C4-2B (cell line): ENCODE measurements around the gene LUC7L3.

Experiments
- H3K27ac ChIP-seq: fragments of 450-650 bp; 2 replicates; pipeline ENCODE4 v1.5.1; 2017
- ZFX ChIP-seq: fragments of 450-650 bp; IDR thresholded peaks from 2 replicates; pipeline ENCODE4 v1.6.1; 2017
- TF ChIP-seq, protein P1 (sequence below): fragments of 450-650 bp; conservative IDR thresholded peaks from 2 replicates; pipeline ENCODE4 v1.5.1; 2017; ENCODE audit warnings: mild to moderate bottlenecking

Gene LUC7L3

DNA sequence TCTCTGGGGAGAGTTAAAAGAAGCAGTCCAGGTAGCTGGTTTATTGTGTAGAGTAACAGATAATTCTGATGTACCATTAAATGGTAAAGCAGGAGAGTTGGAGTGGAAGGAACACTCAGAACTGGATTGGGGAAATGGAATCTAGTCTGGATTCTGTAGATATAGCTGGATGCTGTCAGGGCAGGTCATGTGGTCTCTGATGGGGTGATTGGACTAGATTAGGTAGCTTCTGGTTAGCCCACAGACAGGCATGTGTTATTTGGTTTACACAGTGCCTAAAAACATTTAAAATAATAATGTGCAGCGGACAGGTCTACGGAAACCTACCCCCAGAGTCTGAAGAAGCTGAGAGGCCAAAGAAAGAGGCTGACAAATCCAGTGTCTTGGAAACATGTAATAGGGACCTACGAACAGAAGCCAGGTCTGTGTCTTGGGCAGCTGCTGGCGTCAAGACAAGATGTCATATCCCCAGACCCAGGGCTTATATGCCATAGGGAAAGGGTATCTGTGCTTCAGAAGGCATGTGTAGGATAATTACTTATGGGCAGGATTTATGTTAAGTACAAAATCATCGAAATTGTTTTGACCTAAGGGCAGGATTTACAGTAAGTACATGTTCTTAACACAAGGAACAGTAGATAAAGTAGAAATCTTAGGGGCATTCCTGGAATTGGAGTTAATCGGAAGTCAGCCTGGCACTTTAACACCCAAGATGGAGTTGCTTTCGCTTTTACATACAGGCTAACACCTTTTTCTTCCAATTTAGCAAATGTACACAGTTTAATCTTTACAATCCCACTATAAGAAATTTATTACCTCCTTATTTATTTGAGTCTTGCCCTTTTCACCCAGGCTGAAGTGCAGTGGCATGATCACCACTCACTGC lies 12.4 kb downstream of the LUC7L3 start:
- no peak overlapping the region for H3K27ac ChIP-seq
- TF ChIP-seq, protein P1, sequence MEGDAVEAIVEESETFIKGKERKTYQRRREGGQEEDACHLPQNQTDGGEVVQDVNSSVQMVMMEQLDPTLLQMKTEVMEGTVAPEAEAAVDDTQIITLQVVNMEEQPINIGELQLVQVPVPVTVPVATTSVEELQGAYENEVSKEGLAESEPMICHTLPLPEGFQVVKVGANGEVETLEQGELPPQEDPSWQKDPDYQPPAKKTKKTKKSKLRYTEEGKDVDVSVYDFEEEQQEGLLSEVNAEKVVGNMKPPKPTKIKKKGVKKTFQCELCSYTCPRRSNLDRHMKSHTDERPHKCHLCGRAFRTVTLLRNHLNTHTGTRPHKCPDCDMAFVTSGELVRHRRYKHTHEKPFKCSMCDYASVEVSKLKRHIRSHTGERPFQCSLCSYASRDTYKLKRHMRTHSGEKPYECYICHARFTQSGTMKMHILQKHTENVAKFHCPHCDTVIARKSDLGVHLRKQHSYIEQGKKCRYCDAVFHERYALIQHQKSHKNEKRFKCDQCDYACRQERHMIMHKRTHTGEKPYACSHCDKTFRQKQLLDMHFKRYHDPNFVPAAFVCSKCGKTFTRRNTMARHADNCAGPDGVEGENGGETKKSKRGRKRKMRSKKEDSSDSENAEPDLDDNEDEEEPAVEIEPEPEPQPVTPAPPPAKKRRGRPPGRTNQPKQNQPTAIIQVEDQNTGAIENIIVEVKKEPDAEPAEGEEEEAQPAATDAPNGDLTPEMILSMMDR: no peak
- no peak for TF ChIP-seq ZFX

DNA sequence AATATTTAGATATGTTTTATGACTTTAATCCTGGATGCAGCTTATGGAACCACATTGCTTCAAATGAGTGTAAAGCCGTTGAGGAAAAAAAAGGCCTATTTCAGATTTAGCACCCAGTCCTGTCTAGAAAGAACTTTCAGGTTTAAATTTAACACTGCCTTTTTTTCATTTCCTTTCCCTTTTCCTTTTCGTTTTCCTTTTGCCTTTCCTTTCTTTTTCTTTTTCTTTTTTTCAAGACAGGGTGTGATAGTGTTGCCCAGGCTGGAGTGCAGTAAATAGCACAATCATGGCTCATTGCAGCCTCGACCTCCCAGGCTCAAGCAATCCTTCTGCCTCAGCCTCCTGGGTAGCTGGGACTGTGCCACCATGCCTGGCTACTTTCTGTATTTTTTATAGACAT lies 15.9 kb downstream of the LUC7L3 start:
- TF ChIP-seq ZFX: no peak
- TF ChIP-seq, protein P1: no peak
- H3K27ac ChIP-seq: no peak overlapping the region

- H3K27ac ChIP-seq: no peak overlapping the region
- TF ChIP-seq, protein P1: no peak
- TF ChIP-seq ZFX: no peak
Measured at GRCh38 chr17:50737118-50737698, 17.8 kb downstream of the LUC7L3 start.

DNA sequence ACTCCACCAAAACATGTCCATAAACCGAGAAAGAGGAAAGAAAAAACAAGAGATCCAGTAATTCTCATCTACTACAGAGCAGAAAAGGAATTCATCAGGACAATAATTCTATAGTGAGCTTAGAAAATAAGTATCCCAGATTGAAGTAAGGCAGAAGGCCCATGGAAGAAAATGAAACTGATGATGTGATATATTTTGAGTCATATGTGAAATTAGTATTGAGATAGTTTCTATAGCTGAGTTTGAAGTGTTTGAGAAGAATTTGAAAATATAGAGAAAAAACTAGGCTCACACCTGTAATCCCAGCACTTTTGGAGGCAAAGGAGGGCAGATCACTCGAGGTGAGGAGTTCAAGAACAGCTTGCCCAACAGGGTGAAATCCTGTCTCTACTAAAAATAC lies 19.7 kb downstream of the LUC7L3 start:
- TF ChIP-seq, protein P1: no peak
- no peak for TF ChIP-seq ZFX
- no peak overlapping the region for H3K27ac ChIP-seq

GRCh38 chr17:50745631-50746030 lies 26.2 kb downstream of the LUC7L3 start:
- TF ChIP-seq, protein P1: no peak
- TF ChIP-seq ZFX: no peak
- H3K27ac ChIP-seq: no peak overlapping the region

DNA sequence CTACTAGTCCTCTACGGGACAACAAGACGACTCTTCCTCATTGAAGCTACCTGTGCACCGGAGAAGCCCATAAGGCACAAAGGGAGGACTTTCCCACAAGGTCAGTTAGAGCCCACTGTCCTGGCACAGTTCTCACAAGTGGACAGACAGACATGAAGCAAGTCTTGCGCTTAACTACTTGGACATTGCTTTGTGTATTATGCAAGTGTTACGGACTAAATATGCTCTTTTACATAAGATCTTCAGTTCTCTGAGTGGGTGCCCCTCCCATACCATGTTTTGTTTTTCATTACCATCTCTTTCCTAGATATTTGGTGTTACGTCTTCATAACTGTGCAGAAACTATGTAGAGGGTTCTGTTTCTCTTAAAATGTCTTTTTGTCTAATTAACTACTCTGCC lies 29.8 kb downstream of the LUC7L3 start:
- TF ChIP-seq, protein P1: no peak
- no peak for TF ChIP-seq ZFX
- no peak overlapping the region for H3K27ac ChIP-seq

DNA sequence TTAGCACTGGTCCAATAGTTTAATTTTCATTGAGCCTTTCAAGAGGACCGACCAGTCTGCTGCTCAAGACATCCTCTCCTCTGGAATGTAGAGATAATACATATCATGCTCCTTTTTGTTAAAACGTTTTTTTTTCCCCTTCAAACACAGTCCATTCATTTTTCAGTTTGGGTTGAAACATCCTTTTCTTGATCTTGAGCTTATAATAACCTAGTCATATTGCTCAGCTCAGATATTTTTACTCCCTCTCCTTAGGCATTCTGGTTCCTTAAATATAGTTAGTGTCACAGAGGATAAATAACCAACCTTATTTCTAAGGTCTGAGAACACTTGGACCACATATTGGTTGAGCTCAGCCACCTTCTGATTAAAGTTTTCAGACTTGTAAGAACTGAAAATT lies 35.1 kb downstream of the LUC7L3 start:
- TF ChIP-seq ZFX: no peak
- TF ChIP-seq, protein P1: no peak
- no peak overlapping the region for H3K27ac ChIP-seq
